Iris pigment epithelial cell (primary cell): ENCODE measurements around the gene SMARCA2.

Source experiments
- DNase-seq: peaks from one replicate; pipeline ENCODE4 v3.0.0-alpha.2; 2011; ENCODE audit warnings: low read depth

SMARCA2 gene

GRCh38 chr9:2174306-2174705, 159.2 kb downstream of the SMARCA2 start:
- DNase-seq, result no peak

DNA sequence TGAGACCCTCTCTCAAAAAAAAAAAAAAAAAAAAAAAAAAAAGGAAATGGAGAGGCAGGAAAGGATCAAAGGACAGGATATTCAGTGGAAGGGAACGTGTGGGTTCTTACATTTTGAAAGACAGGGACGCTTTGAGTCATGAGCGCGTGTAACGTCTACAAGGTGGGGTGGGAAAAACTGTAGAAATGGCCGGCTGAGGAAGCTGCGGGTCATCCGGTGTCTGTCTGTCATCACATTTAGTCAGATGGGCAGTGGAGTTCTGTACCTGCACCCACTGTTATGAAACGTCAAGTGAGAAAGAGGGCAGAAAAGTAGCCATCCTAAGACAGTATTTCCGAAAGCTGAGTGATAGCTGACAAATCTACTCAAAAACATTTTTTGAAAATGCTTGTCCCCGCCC, 159.8 kb downstream of the SMARCA2 start:
- no peak for DNase-seq

DNA sequence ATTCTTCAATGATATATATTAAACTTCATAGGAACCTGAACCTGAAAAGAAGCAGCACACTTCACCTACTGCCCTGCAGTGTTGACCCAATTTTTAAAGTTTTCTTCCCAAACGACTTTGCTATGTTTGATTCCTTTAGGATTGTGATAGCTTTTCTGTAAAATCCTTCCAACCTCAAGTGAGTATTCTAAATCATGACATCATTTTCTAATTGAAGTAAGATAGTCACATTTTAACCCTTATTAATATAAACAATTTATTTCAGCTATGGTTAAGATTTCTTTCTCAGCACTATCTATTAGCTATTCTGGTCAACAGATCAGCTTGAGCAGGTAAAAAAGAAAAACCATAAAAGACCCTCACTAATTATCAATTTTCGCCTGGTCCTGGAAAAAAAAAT, 162.0 kb downstream of the SMARCA2 start:
- DNase-seq, result no peak

GRCh38 chr9:2178034-2178734, 163.0 kb downstream of the SMARCA2 start:
- no peak for DNase-seq

- no peak for DNase-seq
Measured at GRCh38 chr9:2179567-2179966, 164.4 kb downstream of the SMARCA2 start.

GRCh38 chr9:2180154-2180553, 165.0 kb downstream of the SMARCA2 start:
- DNase-seq, result no peak

GRCh38 chr9:2180704-2181103, 165.6 kb downstream of the SMARCA2 start:
- peak; percentile 72 for DNase-seq

GRCh38 chr9:2181792-2182191, 166.6 kb downstream of the SMARCA2 start:
- DNase-seq, result no peak

DNA sequence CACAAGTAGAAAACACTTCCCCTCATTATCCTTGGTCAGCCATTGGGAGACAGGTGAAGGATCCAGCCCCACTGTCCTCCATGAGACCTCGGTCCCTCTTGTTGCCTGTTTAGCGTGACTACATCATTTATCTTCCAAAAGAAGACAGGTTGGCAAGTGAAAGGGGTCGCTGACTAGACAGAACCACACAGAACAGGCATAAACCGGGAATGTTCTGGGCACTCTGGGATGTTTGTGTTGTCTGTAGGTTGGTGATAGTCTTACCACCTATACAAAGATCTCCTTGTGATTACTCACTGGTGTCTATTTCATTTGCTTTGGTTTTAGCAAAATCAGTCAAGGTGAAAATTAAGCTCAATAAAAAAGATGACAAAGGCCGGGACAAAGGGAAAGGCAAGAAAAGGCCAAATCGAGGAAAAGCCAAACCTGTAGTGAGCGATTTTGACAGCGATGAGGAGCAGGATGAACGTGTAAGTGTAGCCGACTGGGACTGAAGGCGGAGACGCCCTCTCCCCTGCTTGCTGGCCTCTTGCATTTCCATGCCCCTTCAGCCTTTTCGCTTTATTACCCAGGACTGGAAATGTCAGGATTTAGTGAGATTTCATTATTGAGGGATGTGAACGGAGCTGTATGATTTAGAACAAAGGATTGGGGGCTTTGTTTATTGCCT, 175.9 kb downstream of the SMARCA2 start:
- DNase-seq, result no peak

DNA sequence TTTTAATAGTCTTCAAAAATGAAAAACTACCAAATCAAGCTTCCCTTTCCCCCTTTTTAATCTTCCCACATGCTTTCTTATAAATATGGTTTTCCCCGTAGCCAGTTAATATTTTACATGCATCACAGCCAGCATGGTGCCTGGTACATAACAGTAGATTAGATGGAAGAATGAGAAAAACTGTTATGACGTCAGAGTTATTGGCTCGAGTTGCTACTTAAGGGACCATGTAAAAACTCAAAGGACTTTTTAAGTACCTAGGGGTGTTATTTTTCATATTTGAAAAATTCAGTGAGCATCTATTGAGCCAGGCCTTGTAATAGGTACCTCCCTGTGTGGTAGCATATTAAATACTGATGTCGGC, 176.4 kb downstream of the SMARCA2 start:
- no peak for DNase-seq

GRCh38 chr9:2192356-2192979, 177.3 kb downstream of the SMARCA2 start:
- DNase-seq, result no peak

DNA sequence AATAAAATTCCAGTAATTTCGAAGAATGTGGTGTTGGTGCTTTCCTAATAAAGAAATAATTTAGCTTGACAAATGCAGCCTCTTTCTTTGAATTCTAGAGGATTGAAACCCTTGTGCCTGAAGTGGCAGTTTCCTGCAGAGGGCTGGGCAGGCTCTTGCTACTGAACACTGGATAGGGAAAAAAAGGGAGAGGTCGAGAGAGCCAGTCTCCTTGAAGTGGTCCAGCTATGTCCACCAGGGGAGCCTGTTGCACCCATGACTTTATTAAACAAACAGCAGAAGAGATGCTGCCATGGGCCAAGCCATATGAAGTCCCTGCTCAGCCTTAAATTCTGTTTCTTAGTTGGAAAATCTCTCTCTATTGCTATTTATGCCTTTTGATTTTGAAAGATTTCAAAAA, 178.4 kb downstream of the SMARCA2 start:
- no peak for DNase-seq

GRCh38 chr9:2195211-2195610, 180.1 kb downstream of the SMARCA2 start:
- no peak for DNase-seq

DNA sequence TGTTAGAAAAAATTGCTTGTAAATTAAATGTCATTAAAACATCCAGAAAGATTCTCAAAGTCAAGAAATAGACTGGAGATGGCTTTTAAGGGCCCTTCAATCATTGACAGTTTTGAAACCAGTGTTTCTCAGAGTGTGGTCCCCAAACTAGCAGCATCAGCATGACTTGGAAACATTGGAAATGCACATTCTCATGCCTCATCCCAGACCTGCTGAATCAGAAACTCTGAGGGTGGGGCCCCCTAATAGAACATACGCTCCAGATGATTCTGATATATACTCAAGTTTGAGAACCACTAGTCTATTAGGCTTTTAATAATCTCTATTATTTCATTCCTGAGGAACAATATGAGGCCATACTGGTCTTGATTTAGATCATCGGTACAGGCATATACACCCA, 181.6 kb downstream of the SMARCA2 start:
- no peak for DNase-seq

DNA sequence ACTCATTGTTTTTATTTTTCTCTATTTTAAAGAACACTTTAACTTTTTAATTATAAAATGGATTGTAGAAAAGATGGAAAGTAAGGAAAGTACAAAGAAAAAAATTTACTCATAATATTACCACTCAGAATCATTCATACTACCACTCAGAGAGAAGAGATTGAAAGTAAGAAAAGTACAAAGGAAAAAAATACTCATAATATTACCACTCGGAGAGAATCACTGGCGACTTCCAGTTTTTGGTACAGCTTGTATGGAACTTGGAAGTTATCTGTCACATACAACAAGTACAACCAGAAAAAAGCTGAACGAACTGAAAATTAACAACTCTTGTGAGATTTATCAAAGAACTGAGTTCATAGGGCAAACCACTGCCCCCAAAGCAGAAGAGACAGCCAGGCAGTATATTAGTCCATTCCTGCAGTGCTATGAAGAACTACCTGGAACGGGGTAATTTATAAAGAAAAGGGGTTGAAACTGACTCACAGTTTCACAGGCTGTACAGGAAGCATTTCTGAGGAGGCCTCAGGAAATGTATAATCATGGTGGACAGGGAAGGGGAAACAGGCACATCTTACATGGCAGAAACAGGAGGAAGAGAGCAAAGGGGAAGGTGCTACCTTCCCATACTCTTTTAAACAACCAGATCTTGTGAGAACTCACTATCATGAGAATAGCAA, 183.9 kb downstream of the SMARCA2 start:
- no peak for DNase-seq

DNA sequence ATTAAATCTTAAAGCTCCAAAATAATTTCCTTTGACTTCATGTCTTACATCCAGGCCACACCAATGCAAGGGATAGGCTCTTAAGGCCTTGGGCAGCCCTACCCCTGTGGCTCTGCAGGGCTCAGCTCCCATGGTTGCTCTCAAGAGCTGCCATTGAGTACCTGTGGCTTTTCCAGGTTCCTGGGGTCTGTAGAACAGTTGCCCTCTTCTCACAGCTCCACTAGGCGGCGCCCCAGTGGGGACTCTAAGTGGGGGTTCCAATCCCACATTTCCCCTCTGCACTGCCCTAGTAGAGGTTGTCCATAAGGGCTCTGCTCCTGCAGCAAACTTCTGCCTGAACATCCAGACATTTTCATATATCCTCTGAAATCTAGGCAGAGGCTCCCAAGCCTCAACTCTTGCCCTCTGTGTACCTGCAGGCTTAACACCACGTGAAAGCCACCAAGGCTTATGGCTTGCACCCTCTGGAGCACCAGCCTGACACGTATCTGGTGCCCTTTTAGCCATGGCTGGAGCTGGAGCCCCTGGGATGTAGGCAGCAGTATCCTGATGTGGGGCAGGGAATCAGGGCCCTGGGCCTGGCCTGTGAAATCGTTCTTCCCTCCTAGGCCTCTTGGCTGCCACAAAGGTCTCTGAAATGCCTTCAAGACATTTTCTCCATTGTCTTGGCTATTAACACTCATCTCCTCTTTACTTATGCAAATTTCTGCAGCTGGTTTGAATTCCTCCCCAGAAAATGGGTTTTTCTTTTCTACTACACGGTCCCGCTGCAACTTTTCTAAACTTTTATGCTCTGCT, 185.1 kb downstream of the SMARCA2 start:
- DNase-seq, result no peak

DNA sequence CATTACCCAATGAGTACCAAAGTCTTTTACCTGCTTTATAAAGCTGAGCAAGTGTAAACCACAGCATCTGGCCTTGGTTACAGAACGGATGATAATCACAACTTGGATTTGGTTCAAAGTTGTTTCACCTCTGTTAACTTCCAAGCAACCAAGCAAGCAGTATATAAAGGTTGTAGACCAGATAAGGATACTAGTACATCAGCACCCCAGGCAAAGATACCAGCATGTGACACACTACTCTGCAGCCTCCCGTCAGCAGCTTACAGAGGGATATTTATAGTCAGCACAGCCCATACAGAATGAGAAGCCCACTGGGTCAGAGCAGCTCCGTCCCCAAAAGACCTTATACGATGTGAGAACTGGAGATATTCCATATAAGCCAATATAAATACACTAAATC, 193.3 kb downstream of the SMARCA2 start:
- no peak for DNase-seq

- DNase-seq, result no peak
Measured at GRCh38 chr9:2208991-2209390, 193.8 kb downstream of the SMARCA2 start.

DNA sequence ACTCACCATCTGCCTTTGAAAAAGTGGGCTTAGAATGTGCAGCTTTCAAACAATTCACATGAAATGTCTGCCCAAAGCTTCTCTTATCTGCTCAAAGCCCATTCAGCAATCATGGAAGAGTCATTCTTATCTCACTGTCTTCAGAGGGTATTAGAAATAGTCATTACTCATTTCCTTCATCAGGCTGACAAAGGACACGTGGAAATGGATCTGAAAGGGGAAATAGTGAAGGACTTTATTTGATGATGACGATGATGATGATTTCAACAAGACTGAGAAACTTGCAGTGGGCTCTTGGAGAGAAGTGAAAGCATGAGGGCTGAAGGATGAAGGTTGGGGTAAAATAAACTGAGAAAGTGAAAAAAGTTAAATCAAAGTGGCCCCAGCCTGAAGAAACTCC, 194.3 kb downstream of the SMARCA2 start:
- peak; percentile 48 for DNase-seq

DNA sequence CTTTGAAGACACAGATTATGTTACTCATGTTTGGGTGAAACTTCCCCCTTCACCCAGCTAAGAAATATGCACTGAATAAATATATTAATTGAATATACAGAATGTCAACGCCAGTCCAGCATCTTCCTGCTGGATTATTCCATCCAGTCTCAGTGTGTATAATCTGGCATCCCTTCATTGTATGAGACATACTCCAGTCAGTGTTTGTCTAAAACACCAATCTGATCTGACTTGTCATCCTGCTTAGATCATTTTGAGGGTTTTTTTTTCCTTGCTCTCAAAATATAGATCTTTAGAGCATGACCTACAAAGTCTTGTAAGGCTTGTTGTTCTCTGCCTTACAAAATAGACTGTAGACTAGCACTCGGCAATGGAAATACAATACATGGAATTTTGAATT, 195.1 kb downstream of the SMARCA2 start:
- DNase-seq, result peak; percentile 47

DNA sequence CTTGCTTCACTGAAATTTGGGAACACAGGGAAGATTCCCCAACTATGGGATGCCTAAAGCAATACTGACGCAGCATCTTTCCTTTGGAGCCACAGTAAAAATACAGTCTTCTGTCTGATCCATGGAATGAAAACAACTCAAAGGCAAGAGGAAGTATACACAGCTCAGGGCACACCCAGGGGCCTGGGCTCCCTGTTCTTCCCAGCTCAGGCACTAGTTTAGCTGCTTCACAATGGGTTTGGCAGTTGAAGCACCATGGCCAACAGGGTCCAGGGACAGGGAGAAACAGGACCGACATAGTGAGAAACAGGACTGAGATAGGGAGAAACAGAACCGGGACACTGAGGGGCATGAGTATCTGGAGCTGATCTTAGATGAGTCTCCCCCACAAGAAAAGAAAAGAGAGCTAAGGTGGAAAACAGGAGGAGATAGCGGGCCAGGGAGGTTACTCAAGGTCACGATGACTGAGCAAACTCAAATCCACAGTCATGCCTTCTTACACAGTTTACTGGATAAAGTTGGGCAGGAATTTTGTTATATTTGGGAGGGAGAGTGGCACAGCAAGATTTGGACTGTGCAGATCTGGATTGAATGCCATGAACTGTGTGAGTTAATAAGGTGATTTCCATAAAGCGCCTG, 198.8 kb downstream of the SMARCA2 start:
- DNase-seq, result no peak

GRCh38 chr9:2214707-2215106, 199.6 kb downstream of the SMARCA2 start:
- DNase-seq, result no peak
